Measurements from ENCODE around the gene SYT7.

Gene SYT7

DNA sequence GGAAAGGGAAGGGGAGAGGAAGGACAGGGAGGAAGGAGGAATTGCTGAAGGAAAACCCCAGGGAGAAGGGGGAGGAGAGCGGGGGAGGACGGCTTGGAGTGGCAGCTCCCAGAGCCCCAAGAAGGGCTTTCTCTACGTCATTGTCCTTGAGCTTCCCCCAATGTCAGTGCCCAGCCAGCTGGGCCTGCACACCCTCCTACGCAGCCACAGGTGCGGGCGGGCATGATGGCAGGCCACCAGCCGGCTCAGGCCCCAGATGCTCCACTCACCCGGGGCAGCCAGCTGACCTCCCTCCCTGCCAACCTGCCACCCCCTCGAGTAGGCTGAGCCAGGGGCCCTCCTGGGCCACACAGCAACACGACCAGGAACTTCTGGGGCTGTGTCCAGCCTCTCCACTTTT lies 11.2 kb downstream of the SYT7 start:
- TF ChIP-seq, protein P1, sequence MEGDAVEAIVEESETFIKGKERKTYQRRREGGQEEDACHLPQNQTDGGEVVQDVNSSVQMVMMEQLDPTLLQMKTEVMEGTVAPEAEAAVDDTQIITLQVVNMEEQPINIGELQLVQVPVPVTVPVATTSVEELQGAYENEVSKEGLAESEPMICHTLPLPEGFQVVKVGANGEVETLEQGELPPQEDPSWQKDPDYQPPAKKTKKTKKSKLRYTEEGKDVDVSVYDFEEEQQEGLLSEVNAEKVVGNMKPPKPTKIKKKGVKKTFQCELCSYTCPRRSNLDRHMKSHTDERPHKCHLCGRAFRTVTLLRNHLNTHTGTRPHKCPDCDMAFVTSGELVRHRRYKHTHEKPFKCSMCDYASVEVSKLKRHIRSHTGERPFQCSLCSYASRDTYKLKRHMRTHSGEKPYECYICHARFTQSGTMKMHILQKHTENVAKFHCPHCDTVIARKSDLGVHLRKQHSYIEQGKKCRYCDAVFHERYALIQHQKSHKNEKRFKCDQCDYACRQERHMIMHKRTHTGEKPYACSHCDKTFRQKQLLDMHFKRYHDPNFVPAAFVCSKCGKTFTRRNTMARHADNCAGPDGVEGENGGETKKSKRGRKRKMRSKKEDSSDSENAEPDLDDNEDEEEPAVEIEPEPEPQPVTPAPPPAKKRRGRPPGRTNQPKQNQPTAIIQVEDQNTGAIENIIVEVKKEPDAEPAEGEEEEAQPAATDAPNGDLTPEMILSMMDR (conservative IDR thresholded peaks at IDR 0.05; ENCODE audit: low read depth, low read length), result no peak
- H3K4me3 ChIP-seq (ENCODE audit: low read length), result no peak overlapping the region
- no peak for DNase-seq (ENCODE audit: low read depth)

- no peak for DNase-seq (ENCODE audit: low read depth)
- no peak overlapping the region for H3K4me3 ChIP-seq (ENCODE audit: low read length)
- TF ChIP-seq, protein P1 (conservative IDR thresholded peaks at IDR 0.05; ENCODE audit: low read depth, low read length), result no peak
Observed at GRCh38 chr11:61569018-61569417, 11.9 kb downstream of the SYT7 start.

DNA sequence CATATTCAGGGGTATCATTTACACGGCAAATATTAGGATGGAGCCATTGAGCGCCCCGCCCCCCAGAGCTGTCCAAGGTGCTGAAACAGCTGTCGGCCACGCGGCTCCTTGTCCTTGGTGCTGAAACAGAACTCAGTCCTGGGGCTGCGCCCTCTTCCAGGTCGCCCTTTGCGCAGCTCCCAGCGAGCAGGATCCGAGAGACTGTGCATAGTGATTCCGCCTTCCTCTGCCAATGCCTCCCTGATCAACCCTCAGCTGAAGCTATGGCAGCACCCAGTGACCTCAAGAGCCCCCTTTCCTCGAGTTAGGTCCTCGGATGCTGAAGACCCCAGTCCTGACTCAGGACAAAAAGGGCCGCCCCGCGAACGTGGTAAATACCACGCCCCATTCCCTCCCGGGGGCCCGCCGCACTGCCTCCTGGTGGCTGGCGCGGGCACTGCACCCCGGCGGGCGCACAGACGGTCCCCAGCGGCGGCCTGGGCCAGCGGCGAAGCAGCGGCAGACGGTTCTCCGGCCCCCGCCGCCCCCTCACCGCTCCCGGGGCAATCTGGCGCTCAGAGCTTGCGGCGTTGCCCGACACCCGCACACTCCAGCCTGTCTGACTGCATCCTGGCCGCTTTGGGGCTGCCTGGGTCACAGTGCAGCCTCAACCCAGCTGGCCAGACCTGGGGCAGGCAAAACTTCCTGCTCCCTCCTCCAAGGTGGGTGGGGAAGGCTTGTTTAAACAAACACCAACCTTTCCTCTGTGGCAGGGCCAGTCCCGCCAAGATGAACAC lies 13.4 kb downstream of the SYT7 start:
- DNase-seq (ENCODE audit: low read depth), result peak; percentile 41
- TF ChIP-seq, protein P1 (conservative IDR thresholded peaks at IDR 0.05; ENCODE audit: low read depth, low read length), result peak; percentile 62
- peak overlapping the region; percentile 18 for H3K4me3 ChIP-seq (ENCODE audit: low read length)

GRCh38 chr11:61564936-61565696 lies 15.8 kb downstream of the SYT7 start:
- no peak for DNase-seq (ENCODE audit: low read depth)
- no peak overlapping the region for H3K4me3 ChIP-seq (ENCODE audit: low read length)
- TF ChIP-seq, protein P1 (conservative IDR thresholded peaks at IDR 0.05; ENCODE audit: low read depth, low read length), result no peak

DNA sequence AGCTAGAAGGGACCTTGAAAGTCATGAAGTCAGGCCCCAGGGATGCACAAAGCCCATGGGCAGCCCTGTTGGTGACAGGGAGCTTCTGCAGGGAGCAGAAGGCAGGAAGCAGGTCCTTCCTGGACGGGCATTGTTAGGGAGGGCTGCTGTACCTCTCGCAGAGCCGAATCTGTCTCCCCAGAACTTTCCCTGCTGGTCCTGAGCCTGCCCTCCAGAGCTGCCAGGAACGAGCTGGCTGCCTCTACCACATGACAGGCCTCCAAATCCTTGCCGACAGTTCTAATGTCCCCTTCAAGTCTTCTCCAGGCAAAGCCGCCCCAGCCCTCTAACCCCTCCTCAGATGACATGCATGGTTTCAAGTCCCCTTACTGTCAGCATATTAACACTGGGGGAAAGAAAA lies 20.1 kb downstream of the SYT7 start:
- no peak overlapping the region for H3K4me3 ChIP-seq (ENCODE audit: low read length)
- no peak for DNase-seq (ENCODE audit: low read depth)
- TF ChIP-seq, protein P1 (conservative IDR thresholded peaks at IDR 0.05; ENCODE audit: low read depth, low read length), result no peak

- TF ChIP-seq, protein P1 (conservative IDR thresholded peaks at IDR 0.05; ENCODE audit: low read depth, low read length), result no peak
- H3K4me3 ChIP-seq (ENCODE audit: low read length), result no peak overlapping the region
- no peak for DNase-seq (ENCODE audit: low read depth)
Observed at GRCh38 chr11:61556621-61557020, 24.3 kb downstream of the SYT7 start.
